SHP77 (cell line): Measurements from ENCODE around the gene MRPL14.

ENCODE experiments used
- DNase-seq, 2 experiments: peaks; one replicate each; lab custom pipeline; 2025; lab: John Stamatoyannopoulos, UW

MRPL14 gene

GRCh38 chr6:44122801-44123200 lies 4.5 kb downstream of the MRPL14 start:
- DNase-seq, result no peak

- DNase-seq, result no peak
Observed at GRCh38 chr6:44120692-44121443, 6.4 kb downstream of the MRPL14 start.

GRCh38 chr6:44119704-44120262 lies 7.5 kb downstream of the MRPL14 start:
- DNase-seq, result no peak

GRCh38 chr6:44117397-44118128 lies 9.7 kb downstream of the MRPL14 start:
- DNase-seq, result no peak

GRCh38 chr6:44116641-44117382 lies 10.4 kb downstream of the MRPL14 start:
- no peak for DNase-seq

GRCh38 chr6:44115866-44116265 lies 11.4 kb downstream of the MRPL14 start:
- no peak for DNase-seq

GRCh38 chr6:44113414-44113813 lies 13.8 kb downstream of the MRPL14 start:
- DNase-seq, result no peak

GRCh38 chr6:44111434-44112417 lies 15.5 kb downstream of the MRPL14 start:
- DNase-seq, result no peak

- no peak for DNase-seq
Observed at GRCh38 chr6:44110966-44111365, 16.3 kb downstream of the MRPL14 start.

GRCh38 chr6:44110005-44110676 lies 17.1 kb downstream of the MRPL14 start:
- no peak for DNase-seq

- DNase-seq, result no peak
Observed at GRCh38 chr6:44109212-44109611, 18.0 kb downstream of the MRPL14 start.

GRCh38 chr6:44108471-44108870 lies 18.8 kb downstream of the MRPL14 start:
- DNase-seq, result no peak

GRCh38 chr6:44107017-44107416 lies 20.2 kb downstream of the MRPL14 start:
- DNase-seq, result no peak

- DNase-seq, result no peak
Observed at GRCh38 chr6:44105993-44106740, 21.1 kb downstream of the MRPL14 start.

GRCh38 chr6:44105146-44105545 lies 22.1 kb downstream of the MRPL14 start:
- no peak for DNase-seq

GRCh38 chr6:44104481-44105021 lies 22.7 kb downstream of the MRPL14 start:
- no peak for DNase-seq

- DNase-seq, result no peak
Observed at GRCh38 chr6:44102527-44102926, 24.7 kb downstream of the MRPL14 start.

GRCh38 chr6:44101832-44102231 lies 25.4 kb downstream of the MRPL14 start:
- DNase-seq, result no peak

- peak in 1 of 2 experiments; percentile 29 for DNase-seq
Observed at GRCh38 chr6:44100088-44100550, 27.1 kb downstream of the MRPL14 start.
